IMR-90 (cell line): ENCODE results near the gene KCNK10. TPM values are rescaled to one million over a fixed set of nuclear protein-coding genes. Genes with fewer than 3 reads are reported as not detected.

Source experiments
- ATAC-seq: fragments of 200-7000 bp; cut with Tn5 transposase; 2 replicates; pipeline ENCODE4 v1.9.1; 2020; ENCODE audit warnings: low read depth, mild to moderate bottlenecking, moderate library complexity
- BruUV-seq: library from RNA; stranded (reverse); fragments of 400-500 nt; replicated peaks from 2 replicates; lab custom pipeline; 2021; lab: Mats Ljungman, UMichigan
- CTCF ChIA-PET: fragments of 300-600 bp; formaldehyde crosslinking; extraction: SDS; loops from one replicate; lab custom pipeline; 2021; ENCODE audit warnings: antibody characterized with exemption; lab: Yijun Ruan, JAX
- POLR2A ChIA-PET: fragments of 300-600 bp; sonication (Branson Sonifier 250); formaldehyde crosslinking; loops from one replicate; lab custom pipeline; 2022; ENCODE audit warnings: antibody characterized with exemption; ENCODE audit not compliant: unreplicated experiment; lab: Charles Lee
- DNase-seq: peaks from one replicate; pipeline ENCODE4 v3.0.0; 2013
- H2AFZ ChIP-seq: replicated peaks from 2 replicates; pipeline ENCODE3; 2013; ENCODE audit warnings: low read length, mild to moderate bottlenecking; ENCODE audit not compliant: poor library complexity
- H2AK5ac ChIP-seq: 2 replicates; pipeline ENCODE4 v1.6.1; 2013; ENCODE audit warnings: low read depth, low read length, inconsistent platforms
- H2AK9ac ChIP-seq: replicated peaks from 2 replicates; pipeline ENCODE3; 2013; ENCODE audit warnings: mild to moderate bottlenecking, low read depth, low read length, moderate library complexity; ENCODE audit not compliant: poor library complexity
- H2BK120ac ChIP-seq: 2 replicates; pipeline ENCODE4 v1.6.1; 2013; ENCODE audit warnings: low read depth, low read length, inconsistent platforms
- H2BK15ac ChIP-seq: 3 replicates; pipeline ENCODE4 v1.6.1; 2013; ENCODE audit warnings: low read depth, low read length, inconsistent platforms
- H2BK20ac ChIP-seq: 2 replicates; pipeline ENCODE4 v1.6.1; 2013; ENCODE audit warnings: low read depth, mild to moderate bottlenecking, inconsistent platforms, low read length, moderate library complexity
- H2BK5ac ChIP-seq: 2 replicates; pipeline ENCODE4 v1.6.1; 2013; ENCODE audit warnings: mild to moderate bottlenecking, low read depth, low read length, inconsistent platforms; ENCODE audit not compliant: poor library complexity, severe bottlenecking
- H3K14ac ChIP-seq: replicated peaks from 2 replicates; pipeline ENCODE4 v1.6.1; 2013; ENCODE audit warnings: low read depth, low read length, inconsistent platforms
- H3K18ac ChIP-seq: 2 replicates; pipeline ENCODE4 v1.6.1; 2013; ENCODE audit warnings: low read depth, low read length, control low read depth
- H3K23ac ChIP-seq: 2 replicates; pipeline ENCODE4 v1.6.1; 2013; ENCODE audit warnings: low read depth, low read length, inconsistent platforms
- H3K27ac ChIP-seq: 2 replicates; pipeline ENCODE4 v1.5.1; 2013; ENCODE audit warnings: mild to moderate bottlenecking, control low read depth, low read length; ENCODE audit not compliant: insufficient read depth
- H3K27me3 ChIP-seq: 2 replicates; pipeline ENCODE4 v1.6.1; 2013; ENCODE audit warnings: low read length; ENCODE audit not compliant: control insufficient read depth, insufficient read depth
- H3K36me3 ChIP-seq: 2 replicates; pipeline ENCODE4 v1.6.1; 2013; ENCODE audit warnings: low read length, mixed read lengths; ENCODE audit not compliant: control insufficient read depth, insufficient read depth
- H3K4ac ChIP-seq: 2 replicates; pipeline ENCODE4 v1.6.1; 2013; ENCODE audit warnings: low read depth, low read length, inconsistent platforms
- H3K4me1 ChIP-seq: 2 replicates; pipeline ENCODE4 v1.6.1; 2013; ENCODE audit warnings: low read length, mixed read lengths; ENCODE audit not compliant: control insufficient read depth, insufficient read depth
- H3K4me2 ChIP-seq: 2 replicates; pipeline ENCODE4 v1.6.1; 2013; ENCODE audit warnings: low read depth, mild to moderate bottlenecking, control low read depth, low read length, moderate library complexity
- H3K4me3 ChIP-seq: 2 replicates; pipeline ENCODE4 v1.5.1; 2013; ENCODE audit warnings: low read depth, mild to moderate bottlenecking, control low read depth, low read length, moderate library complexity; ENCODE audit not compliant: insufficient read depth
- H3K56ac ChIP-seq: 2 replicates; pipeline ENCODE4 v1.6.1; 2013; ENCODE audit warnings: low read length, inconsistent platforms; ENCODE audit not compliant: insufficient read depth; ENCODE audit errors: extremely low read depth
- H3K79me1 ChIP-seq, 2 experiments: 2 replicates each; pipeline ENCODE4 v1.6.1; 2013; ENCODE audit warnings: low read length in 2 of 2, inconsistent platforms in 1 of 2, low read depth in 1 of 2
- H3K9ac ChIP-seq: 2 replicates; pipeline ENCODE4 v1.6.1; 2013; ENCODE audit warnings: low read depth, low read length, control low read depth
- H3K9me1 ChIP-seq: 2 replicates; pipeline ENCODE4 v1.6.1; 2013; ENCODE audit warnings: low read length, inconsistent platforms; ENCODE audit not compliant: insufficient read depth
- H3K9me3 ChIP-seq: 2 replicates; pipeline ENCODE4 v1.6.1; 2013; ENCODE audit warnings: low read length; ENCODE audit not compliant: control insufficient read depth, insufficient read depth
- H4K20me1 ChIP-seq: 2 replicates; pipeline ENCODE4 v1.6.1; 2013; ENCODE audit warnings: low read length, inconsistent platforms; ENCODE audit not compliant: insufficient read depth
- H4K5ac ChIP-seq: 2 replicates; pipeline ENCODE4 v1.6.1; 2013; ENCODE audit warnings: mild to moderate bottlenecking, low read depth, low read length, control low read depth
- H4K8ac ChIP-seq, 2 experiments: 2 replicates each; pipeline ENCODE4 v1.6.1; 2013; ENCODE audit warnings: low read depth in 2 of 2, low read length in 2 of 2, control low read depth in 1 of 2, inconsistent platforms in 1 of 2
- H4K91ac ChIP-seq: 2 replicates; pipeline ENCODE4 v1.6.1; 2013; ENCODE audit warnings: low read depth, low read length, inconsistent platforms; ENCODE audit not compliant: insufficient read depth
- CHD1 ChIP-seq: IDR thresholded peaks from 2 replicates; pipeline ENCODE4 v1.6.1; 2012; ENCODE audit warnings: low read depth, low read length, improper control_type of control experiment
- ELK1 ChIP-seq: fragments of 150-350 bp; IDR thresholded peaks from 2 replicates; pipeline ENCODE4 v1.6.1; 2016; ENCODE audit warnings: low read depth, mild to moderate bottlenecking, low read length, moderate library complexity, borderline replicate concordance
- FOS ChIP-seq: fragments of 150-350 bp; IDR thresholded peaks from 2 replicates; pipeline ENCODE4 v1.6.1; 2016; ENCODE audit warnings: low read depth, low read length
- NFE2L2 ChIP-seq: fragments of 150-350 bp; IDR thresholded peaks from 2 replicates; pipeline ENCODE4 v1.6.1; 2016; ENCODE audit warnings: low read depth, mild to moderate bottlenecking, low read length
- RAD21 ChIP-seq: IDR thresholded peaks from 2 replicates; pipeline ENCODE4 v1.6.1; 2012; ENCODE audit warnings: low read length, improper control_type of control experiment
- RCOR1 ChIP-seq: IDR thresholded peaks from 2 replicates; pipeline ENCODE4 v1.6.1; 2012; ENCODE audit warnings: mild to moderate bottlenecking, low read length, improper control_type of control experiment; ENCODE audit not compliant: insufficient replicate concordance
- SMC3 ChIP-seq: fragments of 150-350 bp; IDR thresholded peaks from 2 replicates; pipeline ENCODE4 v1.6.1; 2016; ENCODE audit warnings: low read depth, mild to moderate bottlenecking, antibody characterized with exemption, low read length, moderate library complexity
- WGBS, 2 experiments: methylation state at CpG; one replicate each; pipeline versions ENCODE4 v1.1.5 to v1.1.7; 2013; ENCODE audit warnings: missing lambda C conversion rate in 2 of 2; ENCODE audit not compliant: insufficient read length in 1 of 2; ENCODE audit errors: extremely low coverage in 2 of 2; 5-methylcytosine and 5-hydroxymethylcytosine counted together
- dilution Hi-C: fragments of 300-500 bp; cut with HindIII; formaldehyde crosslinking; loops from one replicate; pipeline ENCODE4 v1.14.3; 2018; ENCODE audit warnings: low sequenced_read_pairs; ENCODE audit not compliant: unreplicated experiment
- in situ Hi-C: fragments of 300-500 bp; cut with MboI; formaldehyde crosslinking; loops from 3 replicates; pipeline ENCODE4 v1.14.3; 2019; ENCODE audit warnings: low sequenced_read_pairs, inconsistent platforms, mixed read lengths
- intact Hi-C: fragments of 100-400 bp; cut with micrococcal nuclease; formaldehyde crosslinking; loops from 2 replicates; pipeline ENCODE4 v1.10.0; 2022
- polyA plus RNA-seq, 3 experiments: library from polyadenylated mRNA; depleted of rRNA; stranded (reverse); fragments of >200 nt; gene quantifications; 2 replicates each; pipeline ENCODE4 v1.2.3, GENCODE V29; 2012; ENCODE audit warnings: low replicate concordance in 1 of 3
- total RNA-seq: library from RNA; depleted of rRNA; stranded (reverse); fragments of >200 nt; gene quantifications from 2 replicates; pipeline ENCODE4 v1.2.3, GENCODE V29; 2012
- TF ChIP-seq, protein P1 (sequence below): conservative IDR thresholded peaks from 2 replicates; pipeline ENCODE4 v1.5.1; 2012; ENCODE audit warnings: mild to moderate bottlenecking, low read depth, low read length, improper control_type of control experiment

KCNK10 gene
- total and polyA plus RNA-seq, 2 of the 4 experiments (the other 2 are of a cell fraction): not detected

GRCh38 chr14:88168498-88169165 is 154.4 kb downstream of the KCNK10 start:
- Histone ChIP-seq H3K9me3 (no peaks in the 10 kb centered on the region), H3K9me1 (no peaks in the 10 kb centered on the region), H4K91ac (no peak overlapping the region), H3K4ac (no peak overlapping the region), H3K56ac (no peak overlapping the region), H3K36me3 (no peaks in the 10 kb centered on the region), H3K23ac (no peak overlapping the region), H4K5ac (no peak overlapping the region), H3K4me3 (no peak overlapping the region), H2BK120ac (no peak overlapping the region), H3K4me1 (no peaks in the 10 kb centered on the region), H3K18ac (no peak overlapping the region), H2AK5ac (no peak overlapping the region), H2BK15ac (no peak overlapping the region), H2BK20ac (no peak overlapping the region), H3K14ac (no peak overlapping the region), H2AFZ (no peak overlapping the region), H2BK5ac (no peak overlapping the region), H3K4me2 (no peak overlapping the region), H3K27me3 (no peaks in the 10 kb centered on the region), H4K20me1 (no peaks in the 10 kb centered on the region), H4K8ac (no peak overlapping the region), H3K27ac (no peak overlapping the region), H2AK9ac (no peak overlapping the region), H3K9ac (no peak overlapping the region), H3K79me1 (no peaks in the 10 kb centered on the region)
- in situ Hi-C loops: no loop called here
- TF ChIP-seq FOS (no peak), RCOR1 (no peak), ELK1 (no peak), SMC3 (peak; percentile 53), NFE2L2 (no peak), RAD21 (peak; percentile 50), CHD1 (no peak)
- TF ChIP-seq, protein P1, sequence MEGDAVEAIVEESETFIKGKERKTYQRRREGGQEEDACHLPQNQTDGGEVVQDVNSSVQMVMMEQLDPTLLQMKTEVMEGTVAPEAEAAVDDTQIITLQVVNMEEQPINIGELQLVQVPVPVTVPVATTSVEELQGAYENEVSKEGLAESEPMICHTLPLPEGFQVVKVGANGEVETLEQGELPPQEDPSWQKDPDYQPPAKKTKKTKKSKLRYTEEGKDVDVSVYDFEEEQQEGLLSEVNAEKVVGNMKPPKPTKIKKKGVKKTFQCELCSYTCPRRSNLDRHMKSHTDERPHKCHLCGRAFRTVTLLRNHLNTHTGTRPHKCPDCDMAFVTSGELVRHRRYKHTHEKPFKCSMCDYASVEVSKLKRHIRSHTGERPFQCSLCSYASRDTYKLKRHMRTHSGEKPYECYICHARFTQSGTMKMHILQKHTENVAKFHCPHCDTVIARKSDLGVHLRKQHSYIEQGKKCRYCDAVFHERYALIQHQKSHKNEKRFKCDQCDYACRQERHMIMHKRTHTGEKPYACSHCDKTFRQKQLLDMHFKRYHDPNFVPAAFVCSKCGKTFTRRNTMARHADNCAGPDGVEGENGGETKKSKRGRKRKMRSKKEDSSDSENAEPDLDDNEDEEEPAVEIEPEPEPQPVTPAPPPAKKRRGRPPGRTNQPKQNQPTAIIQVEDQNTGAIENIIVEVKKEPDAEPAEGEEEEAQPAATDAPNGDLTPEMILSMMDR: peak; percentile 54
- CTCF ChIA-PET: interaction anchor here (0.6 to 1.6 kb wide), 7 partner anchors 12 to 223 kb away, joined by 3 to 18 read pairs (median 4); no protein-coding TSS in a partner anchor
- BruUV-seq: no TSS peak
- intact Hi-C loops: loop anchor here (1.0 kb wide), 1 partner anchor 223 kb away; no protein-coding TSS in a partner anchor
- dilution Hi-C loops: no loop called here
- peak; percentile 16 for DNase-seq
- WGBS, 2 experiments: no CpG with 5 or more reads among the region's 3 CpGs
- ATAC-seq: peak; percentile 84
- POLR2A ChIA-PET: no interaction called here
